K562 (cell line): ENCODE measurements around the gene CXCL17. TPM values are rescaled to one million over a fixed set of nuclear protein-coding genes. Genes with fewer than 3 reads are reported as not detected.

Experiments
- CREM ChIP-seq: IDR thresholded peaks from 2 replicates; pipeline ENCODE4 v1.6.1; 2014; ENCODE audit warnings: antibody characterized with exemption, low read depth
- GABPB2 ChIP-seq: fragments of 250-450 bp; sonication (Bioruptor Pico); conservative IDR thresholded peaks from 2 replicates; pipeline ENCODE4 v1.5.1; 2021; ENCODE audit warnings: mild to moderate bottlenecking
- JUNB ChIP-seq: fragments of 450-650 bp; formaldehyde crosslinking; conservative IDR thresholded peaks from 2 replicates; pipeline ENCODE4 v1.4.0; 2020; ENCODE audit warnings: mild to moderate bottlenecking
- MAZ ChIP-seq, 2 experiments: fragments of 450-650 bp in 1 of 2; sonication (generic) in 1 of 2; formaldehyde crosslinking; IDR thresholded peaks in 1 of 2; conservative IDR thresholded peaks in 1 of 2; 2 replicates each; pipeline versions ENCODE4 v1.4.0 to v1.5.0; 2020; ENCODE audit warnings: mild to moderate bottlenecking in 1 of 2, missing genetic modification reagents in 1 of 2
- MYC ChIP-seq, 2 experiments: fragments of 250-450 bp in 1 of 2; sonication (Bioruptor Pico) in 1 of 2; IDR thresholded peaks; 2 replicates each; pipeline versions ENCODE4 v1.5.1 to v1.6.1; 2012 to 2021; ENCODE audit warnings: low read depth in 2 of 2, borderline replicate concordance in 1 of 2, improper control_type of control experiment in 1 of 2, low read length in 1 of 2, mild to moderate bottlenecking in 1 of 2, moderate library complexity in 1 of 2
- PHB2 ChIP-seq: fragments of 450-650 bp; IDR thresholded peaks from 2 replicates; pipeline ENCODE4 v1.6.1; 2017; ENCODE audit warnings: low read depth
- POLR3A ChIP-seq: IDR thresholded peaks from 2 replicates; pipeline ENCODE4 v1.6.1; 2011; ENCODE audit warnings: borderline replicate concordance, mild to moderate bottlenecking, moderate library complexity; ENCODE audit not compliant: insufficient read length, insufficient read depth; ENCODE audit errors: extremely low read depth
- RCOR1 ChIP-seq, 2 experiments: IDR thresholded peaks; 2 replicates each; pipeline ENCODE4 v1.6.1; 2012; ENCODE audit warnings: low read depth in 2 of 2, low read length in 2 of 2, borderline replicate concordance in 1 of 2, improper control_type of control experiment in 1 of 2
- SMC3 ChIP-seq: conservative IDR thresholded peaks from 2 replicates; pipeline ENCODE4 v1.6.1; 2011; ENCODE audit warnings: low read depth, low read length, improper control_type of control experiment; ENCODE audit not compliant: insufficient read depth
- TEAD2 ChIP-seq: fragments of 450-650 bp; IDR thresholded peaks from 2 replicates; pipeline ENCODE4 v1.6.1; 2016; ENCODE audit warnings: missing genetic modification characterization, control low read depth, missing compliant biosample characterization
- XRCC5 ChIP-seq: fragments of 200-400 bp; formaldehyde crosslinking; IDR thresholded peaks from 2 replicates; pipeline ENCODE4 v1.6.1; 2017; ENCODE audit warnings: low read depth, mild to moderate bottlenecking, low read length
- polyA plus RNA-seq, 8 experiments: library from polyadenylated mRNA; depleted of rRNA in 4 of 8; stranded (reverse) in 5 of 8; unstranded in 3 of 8; fragments of >200 nt; fragmentation: Nextera tagmentation in 2 of 8; fragmentation: Illumina TruSeq in 1 of 8; extraction: Ambion mirVana in 2 of 8; extraction: Trizol in 1 of 8; gene quantifications; 2 replicates each; pipeline versions ENCODE4 v1.2.1 to v1.2.3, GENCODE V29; 2011 to 2014; ENCODE audit warnings: inconsistent platforms in 1 of 8, missing spikeins in 1 of 8
- total RNA-seq, 7 experiments: library from RNA; depleted of rRNA in 6 of 7; stranded (reverse); fragments of >200 nt in 6 of 7; fragmentation: Illumina TruSeq in 2 of 7; extraction: Trizol in 2 of 7; gene quantifications; 2 replicates each; pipeline versions ENCODE4 v1.2.1 to v1.2.3, GENCODE V29; 2011 to 2021; ENCODE audit warnings: low replicate concordance in 1 of 7
- TF ChIP-seq, protein P1 (sequence below): sonication (generic); formaldehyde crosslinking; IDR thresholded peaks from 2 replicates; pipeline ENCODE4 v1.8.0; 2023; ENCODE audit warnings: mild to moderate bottlenecking, missing genetic modification reagents
- TF ChIP-seq, protein P2 (sequence below): fragments of 250-450 bp; sonication (Bioruptor Pico); IDR thresholded peaks from 2 replicates; pipeline ENCODE4 v1.9.0; 2021; ENCODE audit warnings: mild to moderate bottlenecking
- TF ChIP-seq, protein P3 (sequence below), 3 experiments: IDR thresholded peaks in 2 of 3; conservative IDR thresholded peaks in 1 of 3; 2 replicates each; pipeline ENCODE4 v1.5.1; 2011 to 2012; ENCODE audit warnings: low read length in 3 of 3, mild to moderate bottlenecking in 3 of 3, control low read depth in 2 of 3, improper control_type of control experiment in 1 of 3, inconsistent platforms in 1 of 3, low read depth in 1 of 3, mixed read lengths in 1 of 3, moderate library complexity in 1 of 3; ENCODE audit not compliant: insufficient read depth in 2 of 3
- TF ChIP-seq, protein P4 (sequence below): sonication (generic); formaldehyde crosslinking; IDR thresholded peaks from 2 replicates; pipeline ENCODE4 v1.4.0; 2020; ENCODE audit warnings: mild to moderate bottlenecking, missing genetic modification reagents
- TF ChIP-seq, protein P5 (sequence below): conservative IDR thresholded peaks from 2 replicates; pipeline ENCODE4 v1.6.1; 2011; ENCODE audit warnings: low read depth, mild to moderate bottlenecking, low read length; ENCODE audit not compliant: control insufficient read depth

Gene CXCL17
- total and polyA plus RNA-seq, 9 of the 15 experiments (the other 6 are each of a cell fraction or from before 2014, with no cell fraction given), result 0.10 to 0.15 TPM; not detected in 7

DNA sequence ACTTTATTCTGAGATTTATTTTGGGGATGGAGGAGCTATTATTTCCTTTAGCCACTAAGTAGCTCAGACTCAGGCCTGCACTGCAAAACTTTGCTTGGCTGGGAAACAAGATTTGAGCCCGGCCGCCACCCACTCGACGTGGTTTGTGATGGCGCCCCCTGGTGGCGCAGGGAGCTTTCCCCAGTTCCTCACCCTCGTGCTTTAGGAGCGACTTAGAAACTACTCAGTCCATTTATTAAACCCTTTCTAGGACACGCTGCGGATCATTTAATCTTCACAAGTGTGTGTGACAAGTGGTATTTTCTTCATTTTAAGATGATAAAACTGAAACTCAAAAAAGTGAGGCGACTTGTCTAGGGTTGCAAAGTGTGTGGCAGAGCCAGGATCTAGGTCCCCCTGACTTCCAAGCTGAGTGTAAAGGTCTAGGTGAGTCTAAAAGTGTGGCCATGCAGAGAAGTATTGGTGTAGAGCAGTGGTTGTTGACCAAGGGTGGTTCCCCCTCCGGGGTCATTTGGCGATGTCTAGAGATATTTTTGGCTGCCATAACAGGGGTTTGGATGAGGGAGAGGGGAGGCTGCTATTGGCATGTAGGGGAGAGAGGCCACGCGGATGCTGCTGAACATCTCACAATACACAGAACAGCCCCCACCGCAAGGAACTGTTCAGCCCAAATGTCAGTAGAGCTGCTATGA is 2.2 kb downstream of the CXCL17 start (continued):
- TF ChIP-seq, protein P1, sequence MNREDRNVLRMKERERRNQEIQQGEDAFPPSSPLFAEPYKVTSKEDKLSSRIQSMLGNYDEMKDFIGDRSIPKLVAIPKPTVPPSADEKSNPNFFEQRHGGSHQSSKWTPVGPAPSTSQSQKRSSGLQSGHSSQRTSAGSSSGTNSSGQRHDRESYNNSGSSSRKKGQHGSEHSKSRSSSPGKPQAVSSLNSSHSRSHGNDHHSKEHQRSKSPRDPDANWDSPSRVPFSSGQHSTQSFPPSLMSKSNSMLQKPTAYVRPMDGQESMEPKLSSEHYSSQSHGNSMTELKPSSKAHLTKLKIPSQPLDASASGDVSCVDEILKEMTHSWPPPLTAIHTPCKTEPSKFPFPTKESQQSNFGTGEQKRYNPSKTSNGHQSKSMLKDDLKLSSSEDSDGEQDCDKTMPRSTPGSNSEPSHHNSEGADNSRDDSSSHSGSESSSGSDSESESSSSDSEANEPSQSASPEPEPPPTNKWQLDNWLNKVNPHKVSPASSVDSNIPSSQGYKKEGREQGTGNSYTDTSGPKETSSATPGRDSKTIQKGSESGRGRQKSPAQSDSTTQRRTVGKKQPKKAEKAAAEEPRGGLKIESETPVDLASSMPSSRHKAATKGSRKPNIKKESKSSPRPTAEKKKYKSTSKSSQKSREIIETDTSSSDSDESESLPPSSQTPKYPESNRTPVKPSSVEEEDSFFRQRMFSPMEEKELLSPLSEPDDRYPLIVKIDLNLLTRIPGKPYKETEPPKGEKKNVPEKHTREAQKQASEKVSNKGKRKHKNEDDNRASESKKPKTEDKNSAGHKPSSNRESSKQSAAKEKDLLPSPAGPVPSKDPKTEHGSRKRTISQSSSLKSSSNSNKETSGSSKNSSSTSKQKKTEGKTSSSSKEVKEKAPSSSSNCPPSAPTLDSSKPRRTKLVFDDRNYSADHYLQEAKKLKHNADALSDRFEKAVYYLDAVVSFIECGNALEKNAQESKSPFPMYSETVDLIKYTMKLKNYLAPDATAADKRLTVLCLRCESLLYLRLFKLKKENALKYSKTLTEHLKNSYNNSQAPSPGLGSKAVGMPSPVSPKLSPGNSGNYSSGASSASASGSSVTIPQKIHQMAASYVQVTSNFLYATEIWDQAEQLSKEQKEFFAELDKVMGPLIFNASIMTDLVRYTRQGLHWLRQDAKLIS (CRISPR knock-in tag), result no peak
- TF ChIP-seq MYC (IDR thresholded peaks at IDR 0.05; ENCODE audit: low read depth, low read length) (peak; percentile 69), MYC (CRISPR knock-in tag; IDR thresholded peaks at IDR 0.05; ENCODE audit: borderline replicate concordance, low read depth) (no peak), GABPB2 (CRISPR knock-in tag) (no peak), CREM (peak; percentile 73), PHB2 (no peak), MAZ (CRISPR knock-in tag; conservative IDR thresholded peaks at IDR 0.05 in 1 of 2, IDR thresholded peaks at IDR 0.05 in 1 of 2) (peak in 1 of 2 experiments; percentile 54; a peak in 1 of 4 replicates), RCOR1 (IDR thresholded peaks at IDR 0.05; ENCODE audit: borderline replicate concordance in 1 of 2, low read depth in 2 of 2, low read length in 2 of 2) (peak in 1 of 2 experiments; percentile 29; a peak in 1 of 4 replicates), JUNB (CRISPR knock-in tag) (no peak), SMC3 (peak; percentile 51), TEAD2 (no peak), XRCC5 (peak; percentile 74; the same call in 1 of the 2 replicates), POLR3A (no peak)
- TF ChIP-seq, protein P2, sequence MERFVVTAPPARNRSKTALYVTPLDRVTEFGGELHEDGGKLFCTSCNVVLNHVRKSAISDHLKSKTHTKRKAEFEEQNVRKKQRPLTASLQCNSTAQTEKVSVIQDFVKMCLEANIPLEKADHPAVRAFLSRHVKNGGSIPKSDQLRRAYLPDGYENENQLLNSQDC (CRISPR knock-in tag), result no peak
- TF ChIP-seq, protein P3, sequence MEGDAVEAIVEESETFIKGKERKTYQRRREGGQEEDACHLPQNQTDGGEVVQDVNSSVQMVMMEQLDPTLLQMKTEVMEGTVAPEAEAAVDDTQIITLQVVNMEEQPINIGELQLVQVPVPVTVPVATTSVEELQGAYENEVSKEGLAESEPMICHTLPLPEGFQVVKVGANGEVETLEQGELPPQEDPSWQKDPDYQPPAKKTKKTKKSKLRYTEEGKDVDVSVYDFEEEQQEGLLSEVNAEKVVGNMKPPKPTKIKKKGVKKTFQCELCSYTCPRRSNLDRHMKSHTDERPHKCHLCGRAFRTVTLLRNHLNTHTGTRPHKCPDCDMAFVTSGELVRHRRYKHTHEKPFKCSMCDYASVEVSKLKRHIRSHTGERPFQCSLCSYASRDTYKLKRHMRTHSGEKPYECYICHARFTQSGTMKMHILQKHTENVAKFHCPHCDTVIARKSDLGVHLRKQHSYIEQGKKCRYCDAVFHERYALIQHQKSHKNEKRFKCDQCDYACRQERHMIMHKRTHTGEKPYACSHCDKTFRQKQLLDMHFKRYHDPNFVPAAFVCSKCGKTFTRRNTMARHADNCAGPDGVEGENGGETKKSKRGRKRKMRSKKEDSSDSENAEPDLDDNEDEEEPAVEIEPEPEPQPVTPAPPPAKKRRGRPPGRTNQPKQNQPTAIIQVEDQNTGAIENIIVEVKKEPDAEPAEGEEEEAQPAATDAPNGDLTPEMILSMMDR (IDR thresholded peaks at IDR 0.05 in 2 of 3, conservative IDR thresholded peaks at IDR 0.05 in 1 of 3; ENCODE audit: insufficient read depth in 2 of 3, low read depth in 1 of 3, low read length in 3 of 3), result peak; percentile 87 to 95 (median 89)
- TF ChIP-seq, protein P4, sequence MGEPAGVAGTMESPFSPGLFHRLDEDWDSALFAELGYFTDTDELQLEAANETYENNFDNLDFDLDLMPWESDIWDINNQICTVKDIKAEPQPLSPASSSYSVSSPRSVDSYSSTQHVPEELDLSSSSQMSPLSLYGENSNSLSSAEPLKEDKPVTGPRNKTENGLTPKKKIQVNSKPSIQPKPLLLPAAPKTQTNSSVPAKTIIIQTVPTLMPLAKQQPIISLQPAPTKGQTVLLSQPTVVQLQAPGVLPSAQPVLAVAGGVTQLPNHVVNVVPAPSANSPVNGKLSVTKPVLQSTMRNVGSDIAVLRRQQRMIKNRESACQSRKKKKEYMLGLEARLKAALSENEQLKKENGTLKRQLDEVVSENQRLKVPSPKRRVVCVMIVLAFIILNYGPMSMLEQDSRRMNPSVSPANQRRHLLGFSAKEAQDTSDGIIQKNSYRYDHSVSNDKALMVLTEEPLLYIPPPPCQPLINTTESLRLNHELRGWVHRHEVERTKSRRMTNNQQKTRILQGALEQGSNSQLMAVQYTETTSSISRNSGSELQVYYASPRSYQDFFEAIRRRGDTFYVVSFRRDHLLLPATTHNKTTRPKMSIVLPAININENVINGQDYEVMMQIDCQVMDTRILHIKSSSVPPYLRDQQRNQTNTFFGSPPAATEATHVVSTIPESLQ (CRISPR knock-in tag), result 0 out of 2 replicates have a peak, but pooled peaks have one; percentile 63
- TF ChIP-seq, protein P5, sequence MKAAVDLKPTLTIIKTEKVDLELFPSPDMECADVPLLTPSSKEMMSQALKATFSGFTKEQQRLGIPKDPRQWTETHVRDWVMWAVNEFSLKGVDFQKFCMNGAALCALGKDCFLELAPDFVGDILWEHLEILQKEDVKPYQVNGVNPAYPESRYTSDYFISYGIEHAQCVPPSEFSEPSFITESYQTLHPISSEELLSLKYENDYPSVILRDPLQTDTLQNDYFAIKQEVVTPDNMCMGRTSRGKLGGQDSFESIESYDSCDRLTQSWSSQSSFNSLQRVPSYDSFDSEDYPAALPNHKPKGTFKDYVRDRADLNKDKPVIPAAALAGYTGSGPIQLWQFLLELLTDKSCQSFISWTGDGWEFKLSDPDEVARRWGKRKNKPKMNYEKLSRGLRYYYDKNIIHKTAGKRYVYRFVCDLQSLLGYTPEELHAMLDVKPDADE, result no peak
